GM23248 (cell line): ENCODE measurements around the gene CTNNA3.

Experiments used
- EZH2 ChIP-seq: fragments of 200-600 bp; sonication (generic); IDR thresholded peaks from 2 replicates; pipeline ENCODE4 v1.6.1; 2018; ENCODE audit warnings: antibody characterized with exemption, mild to moderate bottlenecking; ENCODE audit not compliant: insufficient read depth, poor library complexity, severe bottlenecking
- EZH2phosphoT487 ChIP-seq: fragments of 200-600 bp; sonication (generic); IDR thresholded peaks from 2 replicates; pipeline ENCODE4 v1.6.1; 2018; ENCODE audit warnings: antibody characterized with exemption, moderate library complexity, mild to moderate bottlenecking, low read depth; ENCODE audit not compliant: insufficient read depth

DNA sequence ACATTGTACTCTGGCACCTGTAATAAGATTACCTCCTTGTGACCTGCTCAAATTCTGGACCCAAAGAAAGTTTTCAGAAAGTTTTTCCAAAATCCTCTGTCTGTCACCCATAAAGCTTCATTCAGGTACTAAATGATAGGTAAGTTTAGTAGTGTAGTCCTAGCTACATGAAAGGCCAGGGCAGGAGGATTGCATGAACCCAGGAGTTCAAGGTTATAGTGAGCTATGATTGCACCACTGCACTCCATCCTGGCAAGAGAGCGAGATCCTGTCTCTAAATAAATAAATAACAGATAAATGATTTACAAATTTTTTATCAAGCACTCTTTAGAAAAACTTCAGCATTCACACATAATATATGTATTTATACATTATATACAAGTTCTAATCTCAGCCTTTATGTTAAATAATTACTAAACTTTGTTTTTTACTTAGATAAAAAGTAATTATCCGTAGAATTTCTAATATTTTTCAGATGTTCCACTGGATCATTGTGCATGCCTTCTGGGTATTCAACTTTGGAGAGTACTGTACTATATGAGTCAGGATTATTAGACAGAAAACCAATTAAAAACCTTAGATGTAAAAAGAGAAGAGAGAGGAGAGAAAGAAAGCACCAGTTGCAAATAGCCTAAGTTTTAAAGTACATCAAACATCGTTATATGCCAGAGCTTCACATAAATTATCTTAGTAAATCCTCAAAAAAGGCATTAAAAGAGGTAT lies 407.1 kb downstream of the CTNNA3 start:
- TF ChIP-seq EZH2: no peak
- TF ChIP-seq EZH2phosphoT487: no peak
